Prostate gland (tissue), 2 donors: ENCODE results near the gene OAT. TPM values are rescaled to one million over a fixed set of nuclear protein-coding genes. Genes with fewer than 3 reads are reported as not detected.

Experiments
- DNase-seq: peaks from one replicate; pipeline ENCODE4 v3.0.0-alpha.2; 2019; ENCODE audit warnings: low spot score
- H3K27ac ChIP-seq, 2 donors: fragments of 200-600 bp; sonication (generic); 2 replicates each; pipeline ENCODE4 v1.5.1; 2017 to 2019
- H3K27me3 ChIP-seq: fragments of 200-600 bp; sonication (generic); replicated peaks from 2 replicates; pipeline ENCODE4 v1.5.1; 2019; ENCODE audit not compliant: insufficient read depth
- H3K36me3 ChIP-seq, 2 donors: fragments of 200-600 bp; sonication (generic); 1 replicate in 1 of 2; 2 replicates in 1 of 2; pipeline versions ENCODE4 v1.5.1 to v1.8.1; 2017 to 2019
- H3K4me1 ChIP-seq: fragments of 200-600 bp; sonication (generic); replicated peaks from 2 replicates; pipeline ENCODE4 v1.5.1; 2019
- H3K4me3 ChIP-seq, 2 donors: fragments of 200-600 bp; sonication (generic); 2 replicates each; pipeline ENCODE4 v1.5.1; 2017 to 2019
- H3K9me3 ChIP-seq: fragments of 200-600 bp; sonication (generic); 2 replicates; pipeline ENCODE4 v1.5.1; 2017
- CTCF ChIP-seq, 4 experiments: fragments of 200-600 bp in 2 of 4; fragments of 450-650 bp in 2 of 4; sonication (generic) in 2 of 4; IDR thresholded peaks; 1 replicate in 3 of 4; 2 replicates in 1 of 4; pipeline ENCODE4 v1.5.1; 2016 to 2019; ENCODE audit warnings: antibody characterized with exemption in 4 of 4, mild to moderate bottlenecking in 2 of 4, moderate library complexity in 2 of 4
- POLR2A ChIP-seq: fragments of 450-650 bp; IDR thresholded peaks from one replicate; pipeline ENCODE4 v1.6.1; 2016; ENCODE audit warnings: antibody characterized with exemption, mild to moderate bottlenecking
- POLR2AphosphoS5 ChIP-seq: sonication (generic); formaldehyde crosslinking; IDR thresholded peaks from one replicate; pipeline ENCODE4 v1.6.1; 2017; ENCODE audit warnings: antibody characterized with exemption
- WGBS: methylation state at CpG from one replicate; pipeline ENCODE4 v1.1.5; 2018; 5-methylcytosine and 5-hydroxymethylcytosine counted together
- intact Hi-C: fragments of 100-400 bp; cut with DNase I; formaldehyde crosslinking; loops from one replicate; pipeline ENCODE4 v1.14.2; 2022
- total RNA-seq, 2 donors: library from RNA; depleted of rRNA; stranded (reverse); fragments of >200 nt; gene quantifications; one replicate each; pipeline ENCODE4 v1.1.0, GENCODE V29; 2016

OAT gene
- total RNA-seq, 2 donors from 2014 or later = 86.3 to 139 TPM

GRCh38 chr10:124451276-124451675 is 32.6 kb upstream of the OAT start:
- WGBS = 25% methylated on average over 6 of the region's 6 CpGs
- Histone ChIP-seq H3K9me3 (no peaks in the 10 kb centered on the region), H3K4me1 (peaks cover 3% of the 10 kb centered on the region), H3K27me3 (peaks cover 30% of the 10 kb centered on the region), H3K36me3 (no peaks in the 10 kb centered on the region), H3K4me3 (no peak overlapping the region), H3K27ac (no peak overlapping the region)
- intact Hi-C loops = no loop called here
- TF ChIP-seq POLR2AphosphoS5 = no peak
- no peak for TF ChIP-seq CTCF (IDR thresholded peaks at IDR 0.05)
- no peak for TF ChIP-seq POLR2A
- no peak for DNase-seq

GRCh38 chr10:124450783-124451057 is 32.0 kb upstream of the OAT start:
- no peak overlapping the region for H3K4me3 ChIP-seq
- TF ChIP-seq POLR2A (no peak), POLR2AphosphoS5 (no peak), CTCF (IDR thresholded peaks at IDR 0.05) (no peak)
- no peak for DNase-seq
- intact Hi-C loops = no loop called here
- H3K4me1 ChIP-seq = peaks cover 3% of the 10 kb centered on the region
- no peak overlapping the region for H3K27ac ChIP-seq
- H3K27me3 ChIP-seq = peaks cover 30% of the 10 kb centered on the region
- WGBS = 32% methylated on average over 5 of the region's 5 CpGs
- no peaks in the 10 kb centered on the region for H3K36me3 ChIP-seq
- no peaks in the 10 kb centered on the region for H3K9me3 ChIP-seq

DNA sequence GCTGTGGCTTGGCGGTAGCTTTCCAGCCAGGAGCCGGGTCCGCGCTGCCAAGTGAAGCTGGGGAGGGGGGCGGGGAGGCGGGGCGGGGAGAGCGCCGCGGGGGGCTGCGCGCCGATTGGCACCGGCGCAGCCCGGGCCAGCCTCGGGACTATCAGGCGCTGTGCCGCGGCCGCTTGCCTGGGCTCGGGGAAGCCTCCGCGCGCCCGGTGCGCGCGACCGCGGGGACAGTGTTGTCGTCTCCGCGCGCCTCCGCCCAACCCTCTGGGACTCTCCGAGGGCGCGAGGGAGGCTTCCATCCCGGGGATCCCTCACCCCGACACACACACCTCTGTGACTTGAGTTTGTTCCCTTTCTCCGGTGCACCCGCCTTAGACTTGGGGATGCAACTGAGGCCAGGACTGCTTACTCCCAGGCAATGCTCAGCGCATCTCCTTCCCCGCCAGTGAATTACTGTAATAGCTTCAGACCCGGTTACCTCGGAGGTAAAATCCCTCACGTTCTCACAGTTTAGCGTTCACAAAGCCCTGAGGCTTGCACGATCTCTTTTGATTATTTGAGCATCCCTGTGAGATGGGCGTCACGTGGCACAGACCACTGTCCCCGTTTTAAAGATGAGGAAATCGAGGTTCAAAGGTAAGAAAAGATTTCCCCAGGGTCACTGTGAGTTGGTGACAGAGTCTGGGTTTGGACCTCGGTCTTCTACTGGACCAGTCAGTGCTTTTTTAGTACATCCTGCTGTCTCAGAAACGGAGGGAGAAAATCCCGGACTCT is 31.5 kb upstream of the OAT start, which contains the start of gene NKX1-2:
Gene NKX1-2 (minus strand): TSS at position 24 of the 771 bp plus-strand sequence. CDS start 92 bp downstream, outside the sequence.
- Histone ChIP-seq H3K4me3 (peak within 1 kb of the TSS; percentile 9 to 27), H3K4me1 (peaks cover 3% of the 10 kb centered on the region), H3K27me3 (peaks cover 30% of the 10 kb centered on the region), H3K27ac (no peak within 1 kb of the TSS), H3K36me3 (no peaks in the 10 kb centered on the region), H3K9me3 (no peaks in the 10 kb centered on the region)
- 5% methylated on average over 47 of the region's 57 CpGs for WGBS
- intact Hi-C loops = no loop called here
- no peak for DNase-seq
- TF ChIP-seq POLR2AphosphoS5 (no peak), POLR2A (no peak), CTCF (IDR thresholded peaks at IDR 0.05) (no peak)

- 3% methylated on average over 32 of the region's 59 CpGs for WGBS
- peaks cover 30% of the 10 kb centered on the region for H3K27me3 ChIP-seq
- no peak for DNase-seq
- no peaks in the 10 kb centered on the region for H3K36me3 ChIP-seq
- H3K4me3 ChIP-seq = peak overlapping the region; percentile 9 to 27
- no peak overlapping the region for H3K27ac ChIP-seq
- intact Hi-C loops = no loop called here
- H3K9me3 ChIP-seq = no peaks in the 10 kb centered on the region
- peaks cover 3% of the 10 kb centered on the region for H3K4me1 ChIP-seq
- TF ChIP-seq CTCF (IDR thresholded peaks at IDR 0.05) (no peak), POLR2A (no peak), POLR2AphosphoS5 (no peak)
Measured at GRCh38 chr10:124449170-124450011, 30.7 kb upstream of the OAT start.
